Caco-2 (cell line): ENCODE results near the gene F2. TPM values are rescaled to one million over a fixed set of nuclear protein-coding genes. Genes with fewer than 3 reads are reported as not detected.

Experiments
- BruUV-seq: library from RNA; stranded (reverse); fragments of 400-500 nt; replicated peaks from 2 replicates; lab custom pipeline; 2021; lab: Mats Ljungman, UMichigan
- CTCF ChIA-PET: fragments of 300-600 bp; sonication (Branson Sonifier 250); formaldehyde crosslinking; loops from one replicate; lab custom pipeline; 2022; ENCODE audit warnings: antibody characterized with exemption; lab: Charles Lee
- POLR2A ChIA-PET: fragments of 300-600 bp; sonication (Branson Sonifier 250); formaldehyde crosslinking; loops from one replicate; lab custom pipeline; 2022; ENCODE audit warnings: antibody characterized with exemption; lab: Charles Lee
- DNase-seq, 2 experiments: peaks; one replicate each; pipeline versions ENCODE4 v3.0.0 to v3.0.0-alpha.2; 2020 to 2022
- H3K27me3 ChIP-seq: replicated peaks from 2 replicates; pipeline ENCODE4 v1.6.0; 2011; ENCODE audit warnings: low read length; ENCODE audit not compliant: control insufficient read depth, insufficient read depth
- H3K36me3 ChIP-seq: 2 replicates; pipeline ENCODE4 v1.5.1; 2011; ENCODE audit warnings: low read length; ENCODE audit not compliant: control insufficient read depth, insufficient read depth
- H3K4me1 ChIP-seq: fragments of 250-450 bp; sonication (Bioruptor Pico); 2 replicates; pipeline ENCODE4 v1.5.1; 2020; ENCODE audit warnings: mild to moderate bottlenecking
- H3K4me3 ChIP-seq: 2 replicates; pipeline ENCODE4 v1.5.1; 2011; ENCODE audit warnings: low read depth, mild to moderate bottlenecking, control low read depth, low read length
- H3K9me3 ChIP-seq: fragments of 250-450 bp; sonication (Bioruptor Pico); 2 replicates; pipeline ENCODE4 v1.5.1; 2020; ENCODE audit warnings: mild to moderate bottlenecking, moderate library complexity
- H3K27ac Mint-ChIP-seq: one replicate; pipeline ENCODE4 v1.8.0; 2022; ENCODE audit warnings: mixed read lengths; ENCODE audit not compliant: unreplicated experiment
- H3K27me3 Mint-ChIP-seq: one replicate; pipeline ENCODE4 v1.8.0; 2022; ENCODE audit warnings: mixed read lengths; ENCODE audit not compliant: insufficient read depth, unreplicated experiment
- H3K36me3 Mint-ChIP-seq: one replicate; pipeline ENCODE4 v1.8.0; 2022; ENCODE audit warnings: mild to moderate bottlenecking, mixed read lengths; ENCODE audit not compliant: insufficient read depth, unreplicated experiment
- H3K4me1 Mint-ChIP-seq: one replicate; pipeline ENCODE4 v1.8.0; 2022; ENCODE audit warnings: low read depth, mixed read lengths; ENCODE audit not compliant: unreplicated experiment
- H3K4me3 Mint-ChIP-seq: one replicate; pipeline ENCODE4 v1.8.0; 2022; ENCODE audit warnings: mild to moderate bottlenecking, moderate library complexity, mixed read lengths; ENCODE audit not compliant: unreplicated experiment
- H3K9me3 Mint-ChIP-seq: one replicate; pipeline ENCODE4 v1.8.0; 2022; ENCODE audit warnings: mixed read lengths; ENCODE audit not compliant: unreplicated experiment
- CTCF ChIP-seq, 2 experiments: fragments of 200-600 bp in 1 of 2; IDR thresholded peaks; 1 replicate in 1 of 2; 2 replicates in 1 of 2; pipeline versions ENCODE4 v1.5.1 to v1.8.0; 2011 to 2022; ENCODE audit warnings: antibody characterized with exemption in 1 of 2, control low read depth in 1 of 2, inconsistent platforms in 1 of 2, low read depth in 1 of 2, low read length in 1 of 2, mild to moderate bottlenecking in 1 of 2, moderate library complexity in 1 of 2; ENCODE audit not compliant: insufficient read depth in 1 of 2, severe bottlenecking in 1 of 2, unreplicated experiment in 1 of 2
- intact Hi-C: fragments of 100-400 bp; cut with micrococcal nuclease; formaldehyde crosslinking; loops from one replicate; pipeline ENCODE4 v1.10.0; 2022; ENCODE audit not compliant: unreplicated experiment
- total RNA-seq: library from RNA; stranded (reverse); gene quantifications from 2 replicates; pipeline ENCODE4 v1.2.3, GENCODE V29; 2022

F2 gene
- total RNA-seq, 1 experiment from 2014 or later: 60.0 TPM

GRCh38 chr11:46697303-46697702, 21.7 kb upstream of the F2 start:
- POLR2A ChIA-PET: no interaction called here
- CTCF ChIA-PET: no interaction called here
- no peak overlapping the region for H3K4me3 Mint-ChIP-seq

GRCh38 chr11:46697723-46698122, 21.3 kb upstream of the F2 start:
- no peak for TF ChIP-seq CTCF (IDR thresholded peaks at IDR 0.05; ENCODE audit: insufficient read depth in 1 of 2, low read depth in 1 of 2, low read length in 1 of 2, severe bottlenecking in 1 of 2, unreplicated experiment in 1 of 2)
- no peaks in the 10 kb centered on the region for H3K9me3 ChIP-seq
- Mint-ChIP-seq H3K9me3 (no peaks in the 10 kb centered on the region), H3K4me1 (peaks cover 7% of the 10 kb centered on the region), H3K4me3 (no peak overlapping the region), H3K36me3 (peaks cover 53% of the 10 kb centered on the region), H3K27ac (no peak overlapping the region), H3K27me3 (no peaks in the 10 kb centered on the region)
- H3K36me3 ChIP-seq: peaks cover 9% of the 10 kb centered on the region
- CTCF ChIA-PET: no interaction called here
- H3K4me3 ChIP-seq: no peak overlapping the region
- POLR2A ChIA-PET: interaction anchor here (0.6 kb wide), 1 partner anchor 54 kb away, joined by 17 read pairs; no protein-coding TSS in a partner anchor
- peaks cover 6% of the 10 kb centered on the region for H3K4me1 ChIP-seq
- no peaks in the 10 kb centered on the region for H3K27me3 ChIP-seq
- intact Hi-C loops: no loop called here
- no peak for DNase-seq
- BruUV-seq: no TSS peak

More at GRCh38 chr11:46697303-46697702, 21.7 kb upstream of the F2 start:
- no peak for DNase-seq
- BruUV-seq: no TSS peak
- Histone ChIP-seq H3K9me3 (no peaks in the 10 kb centered on the region), H3K4me3 (no peak overlapping the region), H3K27me3 (no peaks in the 10 kb centered on the region), H3K36me3 (peaks cover 7% of the 10 kb centered on the region), H3K4me1 (peaks cover 6% of the 10 kb centered on the region)
- Mint-ChIP-seq H3K27ac (no peak overlapping the region), H3K9me3 (no peaks in the 10 kb centered on the region), H3K4me1 (peaks cover 7% of the 10 kb centered on the region), H3K36me3 (peaks cover 49% of the 10 kb centered on the region), H3K27me3 (no peaks in the 10 kb centered on the region)
- no peak for TF ChIP-seq CTCF (IDR thresholded peaks at IDR 0.05; ENCODE audit: insufficient read depth in 1 of 2, low read depth in 1 of 2, low read length in 1 of 2, severe bottlenecking in 1 of 2, unreplicated experiment in 1 of 2)
- intact Hi-C loops: no loop called here

- peaks cover 7% of the 10 kb centered on the region for H3K4me1 Mint-ChIP-seq
Observed at GRCh38 chr11:46698597-46698996, 20.4 kb upstream of the F2 start.

More at GRCh38 chr11:46698597-46698996, 20.4 kb upstream of the F2 start:
- Mint-ChIP-seq H3K27me3 (no peaks in the 10 kb centered on the region), H3K36me3 (peaks cover 62% of the 10 kb centered on the region), H3K9me3 (no peaks in the 10 kb centered on the region), H3K27ac (no peak overlapping the region), H3K4me3 (no peak overlapping the region)
- peaks cover 6% of the 10 kb centered on the region for H3K4me1 ChIP-seq
- H3K27me3 ChIP-seq: no peaks in the 10 kb centered on the region
- no peak for DNase-seq
- intact Hi-C loops: no loop called here
- ChIA-PET POLR2A (interaction anchor here (0.6 kb wide), 2 partner anchors 8 to 55 kb away, joined by 3 to 17 read pairs; no protein-coding TSS in a partner anchor), CTCF (no interaction called here)
- H3K36me3 ChIP-seq: peaks cover 12% of the 10 kb centered on the region
- no peaks in the 10 kb centered on the region for H3K9me3 ChIP-seq
- TF ChIP-seq CTCF (IDR thresholded peaks at IDR 0.05; ENCODE audit: insufficient read depth in 1 of 2, low read depth in 1 of 2, low read length in 1 of 2, severe bottlenecking in 1 of 2, unreplicated experiment in 1 of 2): no peak
- no TSS peak for BruUV-seq
- no peak overlapping the region for H3K4me3 ChIP-seq
